Bone marrow (tissue), 2 donors: ENCODE measurements around the gene CLNK.
"Not testable (repeated sequence)": the region's sequence is repeated elsewhere in the genome, so short reads cannot be mapped to it uniquely, and the experiment has no call there.

Experiments used
- DNase-seq, 2 donors: peaks; one replicate each; lab custom pipeline; 2025; lab: John Stamatoyannopoulos, UW

The CLNK gene

GRCh38 chr4:10577018-10577417 lies 107.5 kb downstream of the CLNK start:
- no peak for DNase-seq

- DNase-seq: no peak
Measured at GRCh38 chr4:10576236-10576635, 108.3 kb downstream of the CLNK start.

GRCh38 chr4:10575414-10575813 lies 109.2 kb downstream of the CLNK start:
- DNase-seq: no peak

GRCh38 chr4:10574553-10574952 lies 110.0 kb downstream of the CLNK start:
- DNase-seq: not testable (repeated sequence)

GRCh38 chr4:10571909-10572308 lies 112.7 kb downstream of the CLNK start:
- no peak for DNase-seq

GRCh38 chr4:10569491-10569890 lies 115.1 kb downstream of the CLNK start:
- DNase-seq: no peak

GRCh38 chr4:10567766-10568165 lies 116.8 kb downstream of the CLNK start:
- no peak for DNase-seq

- DNase-seq: no peak
Measured at GRCh38 chr4:10565166-10565780, 119.3 kb downstream of the CLNK start.

GRCh38 chr4:10554694-10555093 lies 129.9 kb downstream of the CLNK start:
- peak in 1 of 2 donors; percentile 52 for DNase-seq

- no peak for DNase-seq
Measured at GRCh38 chr4:10554121-10554520, 130.4 kb downstream of the CLNK start.

GRCh38 chr4:10552591-10553280 lies 131.8 kb downstream of the CLNK start:
- DNase-seq: no peak

- no peak for DNase-seq
Measured at GRCh38 chr4:10535912-10536311, 148.7 kb downstream of the CLNK start.

GRCh38 chr4:10534820-10535219 lies 149.7 kb downstream of the CLNK start:
- DNase-seq: no peak

- DNase-seq: no peak
Measured at GRCh38 chr4:10532155-10532554, 152.4 kb downstream of the CLNK start.

GRCh38 chr4:10530137-10530786 lies 154.3 kb downstream of the CLNK start:
- DNase-seq: no peak

- DNase-seq: no peak
Measured at GRCh38 chr4:10529291-10530136, 155.1 kb downstream of the CLNK start.

GRCh38 chr4:10527438-10527837 lies 157.1 kb downstream of the CLNK start:
- no peak for DNase-seq

- DNase-seq: no peak
Measured at GRCh38 chr4:10526429-10527222, 157.9 kb downstream of the CLNK start.

GRCh38 chr4:10524196-10524833 lies 160.3 kb downstream of the CLNK start:
- no peak for DNase-seq

GRCh38 chr4:10521424-10521823 lies 163.1 kb downstream of the CLNK start:
- no peak for DNase-seq

GRCh38 chr4:10509733-10510132 lies 174.8 kb downstream of the CLNK start:
- no peak for DNase-seq
